Right lobe of liver (tissue), 4 donors: ENCODE results near the gene EFNA5.

Source experiments
- CTCF ChIP-seq, 4 donors: fragments of 200-600 bp in 3 of 4; fragments of 450-650 bp in 1 of 4; IDR thresholded peaks; one replicate each; pipeline versions ENCODE4 v1.5.1 to v1.8.0; 2016 to 2022; ENCODE audit warnings: antibody characterized with exemption in 4 of 4, mild to moderate bottlenecking in 2 of 4
- POLR2A ChIP-seq: fragments of 450-650 bp; IDR thresholded peaks from one replicate; pipeline ENCODE4 v1.6.1; 2017; ENCODE audit warnings: antibody characterized with exemption, mild to moderate bottlenecking
- donor health status: DM: no; HTN: no; CAD: no.
- donor health status: DM: no; HTN: no; CAD: no.
- donor health status: DM: no; HTN: yes; CAD: no.

DNA sequence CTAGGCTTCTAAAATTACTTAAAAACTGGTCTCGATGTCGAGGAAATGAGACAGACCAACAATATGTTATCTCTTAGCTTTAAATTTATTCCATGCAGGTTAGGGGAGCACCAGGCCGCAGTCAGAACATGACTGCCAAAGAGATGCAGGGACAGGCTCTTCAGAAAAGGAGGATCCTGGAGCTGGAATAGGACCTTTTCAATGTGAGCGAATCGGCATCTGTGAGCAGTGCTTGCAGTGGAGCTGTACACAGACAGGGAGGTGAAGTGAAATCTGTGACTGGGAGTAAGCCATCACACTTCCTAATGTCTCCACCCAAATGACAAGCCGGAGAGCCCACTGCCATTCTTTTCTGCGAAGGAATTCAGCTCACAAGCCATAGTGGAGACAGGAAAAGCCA lies 78.2 kb downstream of the EFNA5 start:
- TF ChIP-seq POLR2A (no peak), CTCF (IDR thresholded peaks at IDR 0.05) (no peak)
